Measurements from ENCODE around the gene TPRN. TPM values are rescaled to one million over a fixed set of nuclear protein-coding genes. Genes with fewer than 3 reads are reported as not detected.

The TPRN gene
- total and polyA plus RNA-seq, 7 donors = 3.0 to 80.5 (median 4.6) TPM

GRCh38 chr9:137205126-137206069 is 4.9 kb upstream of the TPRN start, which contains the start of the genes NDOR1 and TMEM203:
TSS of gene NDOR1 (plus strand) at chr9:137205700. CDS start at chr9:137205778, 78 bp downstream.
TSS of gene TMEM203 (minus strand) at chr9:137205648. CDS start at chr9:137205414, 234 bp downstream.
- H3K4me3 ChIP-seq = peak within 1 kb of the TSS; percentile 66 to 99 (median 88)
- TF ChIP-seq EP300 (IDR thresholded peaks at IDR 0.05) (no peak), POLR2AphosphoS5 (IDR thresholded peaks at IDR 0.05) (peak; percentile 91 to 96 (median 94)), POLR2A (IDR thresholded peaks at IDR 0.05) (peak; percentile 46 to 51)
- TF ChIP-seq, protein P1, sequence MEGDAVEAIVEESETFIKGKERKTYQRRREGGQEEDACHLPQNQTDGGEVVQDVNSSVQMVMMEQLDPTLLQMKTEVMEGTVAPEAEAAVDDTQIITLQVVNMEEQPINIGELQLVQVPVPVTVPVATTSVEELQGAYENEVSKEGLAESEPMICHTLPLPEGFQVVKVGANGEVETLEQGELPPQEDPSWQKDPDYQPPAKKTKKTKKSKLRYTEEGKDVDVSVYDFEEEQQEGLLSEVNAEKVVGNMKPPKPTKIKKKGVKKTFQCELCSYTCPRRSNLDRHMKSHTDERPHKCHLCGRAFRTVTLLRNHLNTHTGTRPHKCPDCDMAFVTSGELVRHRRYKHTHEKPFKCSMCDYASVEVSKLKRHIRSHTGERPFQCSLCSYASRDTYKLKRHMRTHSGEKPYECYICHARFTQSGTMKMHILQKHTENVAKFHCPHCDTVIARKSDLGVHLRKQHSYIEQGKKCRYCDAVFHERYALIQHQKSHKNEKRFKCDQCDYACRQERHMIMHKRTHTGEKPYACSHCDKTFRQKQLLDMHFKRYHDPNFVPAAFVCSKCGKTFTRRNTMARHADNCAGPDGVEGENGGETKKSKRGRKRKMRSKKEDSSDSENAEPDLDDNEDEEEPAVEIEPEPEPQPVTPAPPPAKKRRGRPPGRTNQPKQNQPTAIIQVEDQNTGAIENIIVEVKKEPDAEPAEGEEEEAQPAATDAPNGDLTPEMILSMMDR (IDR thresholded peaks at IDR 0.05) = no peak
- no peaks in the 10 kb centered on the region for H3K27me3 ChIP-seq
- no peaks in the 10 kb centered on the region for H3K9me3 ChIP-seq
- DNase-seq = peak; percentile 94
- H3K27ac ChIP-seq = peak within 1 kb of the TSS; percentile 79 to 90 (median 86)
- 0% methylated on average over 98 of the region's 98 CpGs for WGBS, 2 donors
- H3K36me3 ChIP-seq = peaks cover 0 to 8% (median 0%) of the 10 kb centered on the region in 4 donors
- intact Hi-C loops (cut with DNase I) = loop anchor here (2.0 to 5.0 kb wide), 2 partner anchors 17 to 47 kb away; partner anchors contain the start of genes ANAPC2, SSNA1 and STPG3
- peaks cover 0 to 58% (median 54%) of the 10 kb centered on the region in 4 donors for H3K4me1 ChIP-seq

GRCh38 chr9:137204731-137205125 is 4.2 kb upstream of the TPRN start:
- Histone ChIP-seq H3K9me3 (no peaks in the 10 kb centered on the region), H3K27me3 (no peaks in the 10 kb centered on the region), H3K4me3 (peak overlapping the region; percentile 66 to 99 (median 88)), H3K36me3 (peaks cover 0 to 8% (median 0%) of the 10 kb centered on the region in 4 donors), H3K4me1 (peaks cover 0 to 59% (median 56%) of the 10 kb centered on the region in 4 donors), H3K27ac (peak overlapping the region; percentile 79 to 90 (median 86))
- DNase-seq = no peak
- intact Hi-C loops (cut with DNase I) = loop anchor here (2.0 to 5.0 kb wide), 2 partner anchors 16 to 48 kb away; partner anchors contain the start of genes ANAPC2, SSNA1 and STPG3
- no peak for TF ChIP-seq POLR2A (IDR thresholded peaks at IDR 0.05)
- TF ChIP-seq, protein P1 (IDR thresholded peaks at IDR 0.05) = no peak
- 4 to 16% methylated on average over 21 of the region's 21 CpGs for WGBS, 2 donors

- TF ChIP-seq EP300 (IDR thresholded peaks at IDR 0.05) = no peak
- TF ChIP-seq POLR2A (IDR thresholded peaks at IDR 0.05) = no peak
- no peak for TF ChIP-seq POLR2AphosphoS5 (IDR thresholded peaks at IDR 0.05)
- TF ChIP-seq, protein P1 (IDR thresholded peaks at IDR 0.05) = no peak
- Histone ChIP-seq H3K36me3 (peaks cover 0 to 3% (median 0%) of the 10 kb centered on the region in 4 donors), H3K4me3 (no peak overlapping the region), H3K27ac (no peak overlapping the region), H3K4me1 (peaks cover 0 to 77% (median 73%) of the 10 kb centered on the region in 4 donors), H3K27me3 (no peaks in the 10 kb centered on the region), H3K9me3 (no peaks in the 10 kb centered on the region)
- DNase-seq = no peak
- WGBS, 2 donors = 83 to 91% methylated on average over 8 of the region's 8 CpGs
- intact Hi-C loops (cut with DNase I) = no loop called here
These were observed 2.4 kb upstream of the TPRN start for GRCh38 chr9:137202966-137203365.

DNA sequence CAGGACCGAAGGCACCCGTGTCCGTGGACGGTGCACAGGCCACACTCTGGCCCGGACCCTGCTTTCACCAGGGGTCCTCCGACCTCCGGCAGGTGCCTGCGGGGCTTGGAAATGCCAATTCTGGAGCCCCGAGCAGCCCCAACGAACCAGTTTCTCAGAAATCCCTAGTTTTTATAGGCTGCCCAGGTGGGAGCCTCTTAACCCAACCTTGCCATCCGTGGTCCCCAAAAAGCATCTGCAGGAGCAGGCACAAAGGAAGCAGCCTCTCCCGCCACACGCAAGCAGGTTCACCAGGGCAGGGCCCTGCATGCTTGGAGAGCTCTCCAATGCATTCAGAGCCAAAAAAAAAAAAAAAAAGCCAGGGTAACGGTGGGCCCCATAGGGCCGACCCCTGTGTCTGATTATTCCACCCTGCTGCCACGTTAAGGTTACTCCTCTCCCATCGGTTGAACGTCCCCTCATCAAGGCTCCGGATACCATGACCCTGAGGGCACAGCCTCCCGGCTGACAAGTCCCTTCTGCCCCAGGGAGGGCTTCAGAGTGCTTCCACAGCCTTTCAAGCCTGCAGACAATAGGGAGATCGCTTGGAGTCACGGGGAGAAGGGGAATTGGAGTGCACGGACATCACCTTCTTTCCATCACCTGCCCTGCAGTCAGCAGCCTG is 796 bp upstream of the TPRN start:
- H3K4me3 ChIP-seq = peak overlapping the region; percentile 54 to 67 (median 66)
- TF ChIP-seq, protein P1 (IDR thresholded peaks at IDR 0.05) = no peak
- TF ChIP-seq POLR2AphosphoS5 (IDR thresholded peaks at IDR 0.05) (no peak), EP300 (IDR thresholded peaks at IDR 0.05) (no peak)
- peaks cover 0 to 74% (median 71%) of the 10 kb centered on the region in 4 donors for H3K4me1 ChIP-seq
- peak overlapping the region; percentile 78 to 84 (median 82) for H3K27ac ChIP-seq
- 16 to 26% methylated on average over 23 of the region's 23 CpGs for WGBS, 2 donors
- no peaks in the 10 kb centered on the region for H3K27me3 ChIP-seq
- intact Hi-C loops (cut with DNase I) = loop anchor here (1.0 to 2.0 kb wide), 2 partner anchors 22 to 39 kb away; partner anchors contain the start of gene TUBB4B
- H3K9me3 ChIP-seq = no peaks in the 10 kb centered on the region
- no peak for DNase-seq
- H3K36me3 ChIP-seq = no peaks in the 10 kb centered on the region

Measured in sigmoid colon (tissue), 7 donors.